ENCODE measurements around the gene UCP1.
"Not testable (repeated sequence)": the region's sequence is repeated elsewhere in the genome, so short reads cannot be mapped to it uniquely, and the experiment has no call there.

UCP1 gene

GRCh38 chr4:140533951-140534480, 34.7 kb downstream of the UCP1 start:
- DNase-seq (ENCODE audit: low spot score), result peak; percentile 57

- DNase-seq (ENCODE audit: low spot score), result no peak
Measured at GRCh38 chr4:140529434-140529833, 39.3 kb downstream of the UCP1 start.

GRCh38 chr4:140523857-140524742, 44.7 kb downstream of the UCP1 start, which contains the start of gene ELMOD2:
Gene ELMOD2 (plus strand): TSS chr4:140524168. CDS start chr4:140525429, 1,261 bp downstream.
- peak; percentile 94 for DNase-seq (ENCODE audit: low spot score)

- DNase-seq (ENCODE audit: low spot score), result no peak
Measured at GRCh38 chr4:140523370-140523856, 45.3 kb downstream of the UCP1 start.

- DNase-seq (ENCODE audit: low spot score), result no peak
Measured at GRCh38 chr4:140515423-140515822, 53.3 kb downstream of the UCP1 start.

GRCh38 chr4:140513765-140514164, 55.0 kb downstream of the UCP1 start:
- not testable (repeated sequence) for DNase-seq (ENCODE audit: low spot score)
